GM18519 (cell line): ENCODE results near the gene CD180.

Experiments
- ATAC-seq: cut with Tn5 transposase; IDR thresholded peaks from one replicate; pipeline ENCODE4 v1.9.1; 2021; ENCODE audit warnings: mild to moderate bottlenecking, moderate library complexity; ENCODE audit not compliant: unreplicated experiment, low FRiP score

The CD180 gene

GRCh38 chr5:67214707-67215447 lies 18.3 kb upstream of the CD180 start:
- no peak for ATAC-seq

DNA sequence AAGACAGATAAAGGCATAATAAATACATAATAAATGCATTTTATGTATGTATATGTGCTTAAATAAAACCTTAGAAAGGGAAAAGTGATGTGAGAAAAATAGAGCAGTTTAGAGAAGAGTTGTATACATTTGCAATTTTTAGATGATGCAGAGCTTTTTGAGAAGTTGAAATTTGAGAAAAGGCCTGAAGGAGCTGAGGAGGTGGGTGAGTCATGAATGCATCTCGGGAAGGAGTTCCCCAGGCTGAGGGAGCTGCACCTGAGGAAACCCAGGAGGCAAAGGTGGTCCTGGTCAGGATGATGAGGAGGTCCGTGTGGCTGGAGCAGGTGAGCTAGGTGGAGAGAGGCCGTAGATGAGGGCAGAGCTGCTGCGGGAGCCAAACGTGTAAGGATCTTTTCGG lies 17.4 kb upstream of the CD180 start:
- ATAC-seq, result no peak

- no peak for ATAC-seq
These were observed 15.3 kb upstream of the CD180 start for GRCh38 chr5:67211926-67212325.

DNA sequence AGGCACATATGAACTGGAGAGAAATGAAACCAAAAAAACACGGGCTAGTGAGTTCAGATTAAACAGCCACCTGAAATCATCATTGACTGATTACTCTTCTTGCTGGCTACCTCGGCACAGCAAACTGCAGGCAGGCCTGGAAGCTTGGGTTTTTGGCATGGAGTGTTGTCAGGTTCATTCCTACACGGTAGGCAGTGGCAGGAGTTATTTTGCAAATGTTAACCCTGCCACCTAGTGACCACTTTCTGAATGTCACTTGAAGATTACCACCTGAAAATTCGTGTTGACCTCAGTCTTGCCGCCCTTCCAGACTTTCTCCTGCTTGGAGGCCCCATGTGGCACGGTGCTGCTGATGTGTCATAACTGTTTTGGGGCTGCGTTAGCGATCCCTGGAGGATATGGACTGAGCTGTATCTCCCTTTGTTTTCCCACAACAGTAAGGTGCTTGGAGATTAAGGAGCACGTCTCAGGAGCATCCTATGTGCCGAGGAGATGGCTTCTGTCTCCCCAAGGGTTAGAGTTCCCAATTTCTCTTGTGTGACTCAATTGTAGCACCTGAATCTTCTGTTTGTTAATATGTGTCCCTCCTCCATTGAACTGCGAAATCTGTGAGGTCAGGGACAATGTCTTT lies 12.7 kb upstream of the CD180 start:
- no peak for ATAC-seq

- no peak for ATAC-seq
These were observed 11.8 kb upstream of the CD180 start for GRCh38 chr5:67208403-67208802.

- peak; percentile 84 for ATAC-seq
These were observed 10.3 kb upstream of the CD180 start for GRCh38 chr5:67206929-67207328.

DNA sequence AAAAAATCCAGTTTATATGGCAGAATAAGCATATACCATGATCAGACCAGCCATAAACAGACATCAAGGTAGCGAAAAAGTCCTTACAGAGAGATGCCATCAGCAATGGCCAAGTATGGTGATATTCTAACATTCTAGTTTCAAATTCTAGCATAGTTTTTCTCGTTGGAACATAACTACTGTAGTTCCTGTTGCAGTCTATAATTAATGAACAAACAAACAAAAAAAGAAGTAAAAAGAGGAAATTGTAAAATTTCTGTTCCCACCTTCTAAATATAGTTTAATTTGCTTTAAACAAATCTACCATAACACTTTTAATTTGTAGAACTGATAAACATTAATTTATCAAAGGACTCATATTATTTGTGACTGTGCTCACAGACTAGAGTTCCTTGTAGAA lies 9.9 kb upstream of the CD180 start:
- no peak for ATAC-seq

DNA sequence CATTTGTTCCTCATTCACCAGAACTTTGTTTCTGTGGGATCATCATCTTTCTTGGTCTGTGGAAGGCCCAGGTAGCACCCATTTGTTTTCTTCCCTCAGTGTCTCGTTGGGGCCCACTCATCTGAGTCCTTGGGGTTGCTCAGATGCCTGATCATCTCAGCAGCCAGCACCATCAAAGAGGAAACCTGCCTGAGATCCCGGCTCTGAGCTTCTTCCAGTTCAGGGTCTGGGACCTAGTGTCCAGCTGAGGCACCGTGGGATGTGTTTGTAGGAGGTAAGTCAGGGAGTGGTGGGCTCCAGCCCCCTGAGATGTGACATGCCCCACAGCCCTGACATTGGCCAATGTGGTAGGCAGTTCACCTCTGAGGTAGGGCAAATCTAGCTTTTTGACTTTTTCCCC lies 9.4 kb upstream of the CD180 start:
- no peak for ATAC-seq

DNA sequence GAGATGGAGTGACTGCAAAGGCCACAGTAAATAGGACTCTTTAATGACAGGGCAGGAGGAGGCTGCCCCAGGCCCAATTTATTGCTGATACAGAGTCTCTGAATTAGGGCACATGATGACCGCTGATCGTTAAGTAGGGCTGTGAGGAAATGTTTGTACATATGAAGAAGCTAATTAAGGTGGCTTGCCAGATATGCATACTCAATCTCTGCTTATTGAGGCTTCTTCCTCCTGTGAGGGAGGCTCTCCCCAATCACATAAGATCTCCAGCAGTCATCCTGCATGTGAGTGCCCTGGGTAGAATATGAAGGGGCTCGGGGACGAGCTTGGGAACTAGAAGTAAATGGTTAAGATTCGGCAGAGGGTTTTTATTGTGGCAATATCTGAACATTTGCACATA lies 8.2 kb upstream of the CD180 start:
- no peak for ATAC-seq

- ATAC-seq, result no peak
These were observed 7.1 kb upstream of the CD180 start for GRCh38 chr5:67203701-67204074.

- no peak for ATAC-seq
These were observed 6.2 kb upstream of the CD180 start for GRCh38 chr5:67202828-67203227.

- no peak for ATAC-seq
These were observed 5.4 kb upstream of the CD180 start for GRCh38 chr5:67201897-67202549.

DNA sequence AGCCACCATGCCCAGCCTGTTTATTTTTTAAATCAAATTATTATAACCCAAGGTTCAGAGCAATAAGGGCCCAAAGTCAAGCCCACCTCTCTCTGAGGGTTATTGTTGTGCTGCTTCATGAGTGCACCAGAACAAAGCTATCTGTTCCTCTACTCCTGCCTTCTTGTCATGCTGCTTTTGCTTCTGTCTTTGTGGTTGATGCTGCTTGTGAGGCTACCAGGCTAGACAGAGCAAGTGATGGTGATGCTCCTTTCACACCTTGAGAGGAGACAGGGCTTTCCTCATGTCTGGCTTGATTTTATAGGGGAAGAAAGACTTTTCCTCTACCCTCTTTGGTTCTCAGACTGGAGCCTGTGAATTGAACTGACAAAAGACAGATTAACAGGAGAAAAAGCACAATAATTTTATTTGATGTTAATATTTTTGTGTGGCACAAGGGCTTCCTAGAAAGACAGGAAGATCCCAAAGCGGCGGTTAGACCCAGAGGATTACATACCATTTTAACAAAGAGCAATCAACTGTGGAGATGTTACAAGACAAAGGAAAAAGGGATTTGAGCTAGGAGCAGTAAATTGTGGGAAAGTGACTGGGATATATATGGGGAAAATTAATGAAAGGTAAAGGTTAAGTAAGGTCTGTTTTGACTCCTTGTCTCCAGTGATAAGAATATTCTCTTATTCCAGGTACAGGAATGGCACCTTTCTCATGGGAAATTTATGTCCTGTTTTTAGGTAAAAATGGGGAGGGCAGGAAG lies 4.4 kb upstream of the CD180 start:
- ATAC-seq, result peak; percentile 37

GRCh38 chr5:67199859-67200258 lies 3.3 kb upstream of the CD180 start:
- no peak for ATAC-seq

- no peak for ATAC-seq
These were observed 2.3 kb upstream of the CD180 start for GRCh38 chr5:67198917-67199316.

DNA sequence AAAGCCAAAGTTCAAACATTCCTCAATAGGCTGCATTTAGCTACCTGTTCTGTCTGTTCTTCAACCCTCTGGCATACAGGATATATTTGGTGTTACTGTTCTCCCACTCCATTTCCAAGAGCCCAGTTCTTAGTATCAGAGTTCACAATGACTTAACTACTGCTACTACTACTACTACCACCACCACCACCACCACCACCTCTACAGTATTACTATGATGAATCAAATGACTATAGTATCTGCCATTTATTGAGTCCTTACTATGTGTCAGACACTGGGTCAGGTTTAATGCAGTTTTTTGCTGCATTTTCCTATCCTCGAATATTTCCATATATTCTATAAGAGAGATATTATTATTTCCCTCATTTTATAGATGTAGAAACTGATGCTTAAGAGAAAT lies 937 bp upstream of the CD180 start:
- no peak for ATAC-seq

- no peak for ATAC-seq
These were observed 958 bp downstream of the CD180 start for GRCh38 chr5:67195406-67196275.

- no peak for ATAC-seq
These were observed 2.4 kb downstream of the CD180 start for GRCh38 chr5:67194166-67194565.

- ATAC-seq, result no peak
These were observed 3.2 kb downstream of the CD180 start for GRCh38 chr5:67193439-67193807.

DNA sequence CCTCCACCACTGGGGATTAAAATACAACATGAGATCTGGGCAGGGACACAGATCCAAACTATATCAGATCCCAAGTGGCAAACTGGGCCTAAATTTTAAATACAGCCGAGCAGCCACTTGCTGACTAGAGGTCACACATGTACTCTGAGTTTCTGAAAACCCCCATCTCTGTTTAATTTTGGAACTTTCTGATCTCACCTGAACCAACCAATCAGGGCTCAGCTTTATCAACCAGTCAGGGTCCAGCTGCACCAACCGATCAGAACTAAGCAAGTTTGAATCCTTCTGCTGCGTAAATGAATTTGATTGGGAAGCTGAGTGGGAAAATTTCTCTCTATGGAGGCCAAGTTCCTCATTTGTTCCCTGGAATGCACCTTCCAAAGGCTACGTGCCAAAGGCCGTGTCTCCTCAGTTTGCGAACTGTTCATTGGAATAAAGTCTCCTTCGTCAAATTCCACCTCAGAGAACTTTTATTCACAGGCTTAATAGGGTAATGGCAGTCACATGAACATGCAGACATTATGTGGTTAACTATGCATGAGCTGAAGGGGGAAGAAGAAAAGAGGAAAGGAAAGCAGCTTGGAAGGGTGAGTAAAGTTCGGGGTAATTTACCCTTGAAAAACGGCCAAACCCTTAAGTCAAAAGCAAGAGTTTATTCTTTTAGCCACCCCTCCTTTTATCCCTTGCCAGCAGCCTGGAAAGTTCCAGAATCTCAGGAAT lies 3.7 kb downstream of the CD180 start:
- ATAC-seq, result no peak
